Ovary (tissue), 9 donors: ENCODE measurements around the gene PLCE1. TPM values are rescaled to one million over a fixed set of nuclear protein-coding genes. Genes with fewer than 3 reads are reported as not detected.

ENCODE experiments used
- DNase-seq, 5 donors: peaks; one replicate each; pipeline ENCODE4 v3.0.0-alpha.2; 2019 to 2020
- H3K27ac ChIP-seq, 2 donors: fragments of 200-600 bp; one replicate each; pipeline versions ENCODE4 v1.5.1 to v1.8.0; 2019 to 2022
- H3K27me3 ChIP-seq: fragments of 200-600 bp; one replicate; pipeline ENCODE4 v1.8.0; 2022
- H3K36me3 ChIP-seq: fragments of 200-600 bp; sonication (generic); one replicate; pipeline ENCODE4 v1.5.1; 2019
- H3K4me1 ChIP-seq: one replicate; pipeline ENCODE4 v1.8.1; 2013; ENCODE audit warnings: mild to moderate bottlenecking, moderate library complexity; ENCODE audit not compliant: insufficient read depth
- H3K4me3 ChIP-seq: fragments of 200-600 bp; sonication (generic); one replicate; pipeline ENCODE4 v1.5.1; 2017
- H3K9me3 ChIP-seq, 2 donors: fragments of 200-600 bp in 1 of 2; sonication (generic) in 1 of 2; one replicate each; pipeline versions ENCODE4 v1.5.1 to v1.8.1; 2013 to 2019; ENCODE audit warnings: mild to moderate bottlenecking in 1 of 2, moderate library complexity in 1 of 2
- EP300 ChIP-seq: sonication (generic); formaldehyde crosslinking; IDR thresholded peaks from one replicate; pipeline ENCODE4 v1.6.1; 2017; ENCODE audit warnings: antibody characterized with exemption
- POLR2A ChIP-seq: fragments of 450-650 bp; IDR thresholded peaks from one replicate; pipeline ENCODE4 v1.6.1; 2017; ENCODE audit warnings: antibody characterized with exemption, mild to moderate bottlenecking, moderate library complexity
- WGBS, 3 donors: extraction: QIAGEN DNeasy Blood & Tissue Kit in 1 of 3; methylation state at CpG; one replicate each; pipeline versions ENCODE4 v1.1.5 to v1.1.7; 2013 to 2017; 5-methylcytosine and 5-hydroxymethylcytosine counted together
- intact Hi-C, 4 donors: fragments of 100-400 bp; cut with DNase I; formaldehyde crosslinking; loops; one replicate each; pipeline versions ENCODE4 v1.11.0 to v1.15.1; 2022 to 2023
- polyA plus RNA-seq, 2 donors: library from polyadenylated mRNA; stranded (reverse); fragments of 200-250 nt in 1 of 2; fragments of 350-450 nt in 1 of 2; fragmentation: Illumina TruSeq in 1 of 2; extraction: RNeasy Lipid Tissue Mini Kit (QIAGEN cat#74804) in 1 of 2; gene quantifications; one replicate each; pipeline ENCODE4 v1.2.3, GENCODE V29; 2013 to 2014
- total RNA-seq, 7 donors: library from RNA; depleted of rRNA in 2 of 7; stranded (reverse); fragments of >200 nt in 2 of 7; fragmentation: NEBNext Ultra II Directional in 3 of 7; extraction: Animal tissue kit (Norgen Biotek cat#: 25700) in 3 of 7; gene quantifications; one replicate each; pipeline versions ENCODE4 v1.1.0 to v1.2.4, GENCODE V29; 2016 to 2023
- TF ChIP-seq, protein P1 (sequence below), 3 donors: fragments of 450-650 bp in 2 of 3; fragments of 200-600 bp in 1 of 3; IDR thresholded peaks; one replicate each; pipeline versions ENCODE4 v1.5.1 to v1.8.0; 2016 to 2022; ENCODE audit warnings: antibody characterized with exemption in 3 of 3, mild to moderate bottlenecking in 1 of 3
- donor health status: DM: no; HTN: no; CAD: no; lungs with moderate emphysema.
- donor health status: DM: no; HTN: no; CAD: no.
- donor health status: Bipolar disorder and iron deficiency.
- donor health status: DM: yes; HTN: yes; CAD: no.
- donor health status: DM: no; HTN: no; CAD: no.
- donor health status: DM: yes; HTN: yes; CAD: no.

Gene PLCE1
- total and polyA plus RNA-seq, 9 donors = 2.5 to 15.3 (median 7.4) TPM

DNA sequence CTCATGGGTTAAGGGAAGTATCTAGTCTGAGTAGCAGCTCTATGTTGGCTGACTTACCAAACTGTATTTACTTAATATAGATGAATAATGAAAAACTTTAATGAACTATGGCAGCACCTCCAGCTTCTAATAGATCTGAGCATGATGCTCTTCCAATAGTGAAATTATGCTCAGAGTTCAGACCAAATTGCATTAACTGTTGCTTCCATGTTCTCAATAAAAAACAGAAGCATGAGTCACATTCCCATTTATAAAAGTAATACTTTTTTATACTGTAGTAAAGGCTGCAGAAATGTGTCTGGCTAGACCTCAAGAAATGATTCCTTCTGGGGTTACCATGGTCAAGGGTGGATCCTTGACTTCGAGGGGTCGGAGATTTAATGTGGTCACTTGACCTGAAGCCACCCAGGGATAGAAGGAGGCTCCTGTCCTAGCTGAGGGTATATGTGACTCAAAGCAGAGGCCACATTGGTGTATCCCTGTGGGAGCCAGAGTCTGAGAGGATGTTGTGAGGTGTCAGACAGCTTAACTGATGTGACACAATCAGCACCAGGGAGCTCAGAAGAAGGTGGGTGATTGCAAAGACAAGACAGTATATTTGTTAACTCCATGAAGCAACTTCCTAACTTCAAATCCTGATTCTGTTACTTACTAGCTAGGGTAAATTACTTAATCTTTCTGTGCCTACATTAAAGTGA lies 19.8 kb upstream of the PLCE1 start:
- Histone ChIP-seq H3K4me1 (no peaks in the 10 kb centered on the region), H3K36me3 (no peaks in the 10 kb centered on the region), H3K27me3 (no peaks in the 10 kb centered on the region), H3K4me3 (no peak overlapping the region), H3K9me3 (no peaks in the 10 kb centered on the region), H3K27ac (no peak overlapping the region)
- TF ChIP-seq EP300 (no peak), POLR2A (no peak)
- TF ChIP-seq, protein P1, sequence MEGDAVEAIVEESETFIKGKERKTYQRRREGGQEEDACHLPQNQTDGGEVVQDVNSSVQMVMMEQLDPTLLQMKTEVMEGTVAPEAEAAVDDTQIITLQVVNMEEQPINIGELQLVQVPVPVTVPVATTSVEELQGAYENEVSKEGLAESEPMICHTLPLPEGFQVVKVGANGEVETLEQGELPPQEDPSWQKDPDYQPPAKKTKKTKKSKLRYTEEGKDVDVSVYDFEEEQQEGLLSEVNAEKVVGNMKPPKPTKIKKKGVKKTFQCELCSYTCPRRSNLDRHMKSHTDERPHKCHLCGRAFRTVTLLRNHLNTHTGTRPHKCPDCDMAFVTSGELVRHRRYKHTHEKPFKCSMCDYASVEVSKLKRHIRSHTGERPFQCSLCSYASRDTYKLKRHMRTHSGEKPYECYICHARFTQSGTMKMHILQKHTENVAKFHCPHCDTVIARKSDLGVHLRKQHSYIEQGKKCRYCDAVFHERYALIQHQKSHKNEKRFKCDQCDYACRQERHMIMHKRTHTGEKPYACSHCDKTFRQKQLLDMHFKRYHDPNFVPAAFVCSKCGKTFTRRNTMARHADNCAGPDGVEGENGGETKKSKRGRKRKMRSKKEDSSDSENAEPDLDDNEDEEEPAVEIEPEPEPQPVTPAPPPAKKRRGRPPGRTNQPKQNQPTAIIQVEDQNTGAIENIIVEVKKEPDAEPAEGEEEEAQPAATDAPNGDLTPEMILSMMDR (IDR thresholded peaks at IDR 0.05) = no peak
- DNase-seq = no peak
- intact Hi-C loops = no loop called here
- whole genome bisulfite sequencing, 3 donors = 80 to 88% (median 84%) methylated on average over 2 of the region's 2 CpGs

DNA sequence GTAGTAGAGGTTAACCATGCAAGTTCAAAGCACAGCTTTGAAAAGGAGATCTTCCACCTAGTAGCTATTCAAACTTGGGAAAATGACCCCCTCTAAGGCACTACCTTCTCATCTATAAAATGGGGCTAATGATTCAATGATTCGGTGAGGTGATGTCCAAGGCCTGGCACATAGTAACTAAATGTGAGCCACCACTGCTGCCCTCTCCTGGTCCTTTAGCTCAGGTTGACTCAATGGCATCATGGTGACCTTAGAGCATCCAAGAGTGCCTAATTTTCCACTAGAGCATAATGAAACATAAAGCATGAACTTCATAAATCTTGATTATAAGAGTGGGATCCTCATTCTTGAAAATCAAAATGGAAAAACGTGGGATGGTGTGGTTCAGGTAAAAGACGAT lies 16.3 kb upstream of the PLCE1 start:
- TF ChIP-seq EP300 (no peak), POLR2A (no peak)
- TF ChIP-seq, protein P1 (IDR thresholded peaks at IDR 0.05) = no peak
- no peak for DNase-seq
- Histone ChIP-seq H3K36me3 (no peaks in the 10 kb centered on the region), H3K4me3 (no peak overlapping the region), H3K9me3 (no peaks in the 10 kb centered on the region), H3K27ac (no peak overlapping the region), H3K27me3 (no peaks in the 10 kb centered on the region), H3K4me1 (no peaks in the 10 kb centered on the region)
- intact Hi-C loops = no loop called here
- 54 to 76% (median 75%) methylated on average over 3 of the region's 3 CpGs for WGBS, 3 donors

DNA sequence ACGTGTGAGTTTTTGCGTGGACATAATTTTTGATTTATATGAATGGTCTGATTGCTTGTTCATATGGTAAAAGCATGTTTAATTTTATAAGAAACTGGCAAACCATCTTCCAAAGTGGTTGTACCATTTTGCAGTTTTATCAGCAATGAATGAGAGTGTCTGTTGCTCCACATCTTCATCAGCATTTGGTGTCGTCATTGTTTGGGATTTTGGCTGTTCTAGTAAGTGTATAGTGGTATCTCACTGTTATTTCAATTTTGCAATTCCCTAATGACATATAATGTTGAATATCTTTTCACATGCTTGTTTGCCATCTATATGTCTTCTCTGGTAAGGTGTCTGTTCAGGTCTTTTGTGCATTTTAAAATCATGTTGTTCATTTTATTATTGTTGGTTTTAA lies 13.2 kb upstream of the PLCE1 start:
- H3K9me3 ChIP-seq = no peaks in the 10 kb centered on the region
- no peaks in the 10 kb centered on the region for H3K36me3 ChIP-seq
- DNase-seq = no peak
- 94% methylated on average over 3 of the region's 3 CpGs for WGBS, 3 donors
- TF ChIP-seq POLR2A (no peak), EP300 (no peak)
- TF ChIP-seq, protein P1 (IDR thresholded peaks at IDR 0.05) = no peak
- H3K27me3 ChIP-seq = no peaks in the 10 kb centered on the region
- intact Hi-C loops = no loop called here
- no peaks in the 10 kb centered on the region for H3K4me1 ChIP-seq
- no peak overlapping the region for H3K27ac ChIP-seq
- H3K4me3 ChIP-seq = no peak overlapping the region

DNA sequence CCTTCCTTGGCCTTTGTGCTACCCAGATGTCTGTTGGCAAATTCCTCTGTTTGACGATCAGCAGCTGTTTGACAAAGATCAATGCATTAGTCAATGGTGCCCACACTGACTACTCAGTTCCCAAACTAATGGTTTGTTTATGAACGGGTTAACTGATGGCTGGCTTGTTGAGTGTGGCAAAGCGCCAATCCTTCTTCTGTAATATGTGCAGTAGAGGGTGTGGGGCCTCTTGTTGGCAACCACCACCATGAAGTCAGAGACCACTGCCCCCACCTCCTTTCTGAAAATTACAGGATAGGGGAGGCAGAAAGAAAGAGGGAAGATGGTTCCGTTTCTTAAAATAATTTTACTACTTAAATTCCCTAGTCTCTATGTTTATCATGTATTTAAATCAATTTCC lies 2.6 kb upstream of the PLCE1 start:
- no peak overlapping the region for H3K27ac ChIP-seq
- H3K4me3 ChIP-seq = no peak overlapping the region
- TF ChIP-seq POLR2A (no peak), EP300 (no peak)
- TF ChIP-seq, protein P1 (IDR thresholded peaks at IDR 0.05) = no peak
- H3K36me3 ChIP-seq = no peaks in the 10 kb centered on the region
- DNase-seq = no peak
- no peaks in the 10 kb centered on the region for H3K27me3 ChIP-seq
- H3K9me3 ChIP-seq = no peaks in the 10 kb centered on the region
- H3K4me1 ChIP-seq = peaks cover 5% of the 10 kb centered on the region
- 72 to 76% (median 73%) methylated on average over 4 of the region's 4 CpGs for WGBS, 3 donors
- intact Hi-C loops = loop anchor here in 1 of 4 donors (10.0 kb wide), 1 partner anchor 46 kb away; no protein-coding TSS in a partner anchor
